ENCODE measurements around the gene PDGFA.
"Not testable (repeated sequence)": the region's sequence is repeated elsewhere in the genome, so short reads cannot be mapped to it uniquely, and the experiment has no call there.

The PDGFA gene

GRCh38 chr7:552868-553635 is 33.4 kb upstream of the PDGFA start:
- DNase-seq (ENCODE audit: insufficient read length, low spot score) = no peak
- no peak for FAIRE-seq

- DNase-seq (ENCODE audit: insufficient read length, low spot score); FAIRE-seq: not testable (repeated sequence)
These were observed 32.7 kb upstream of the PDGFA start for GRCh38 chr7:552151-552867.

- not testable (repeated sequence) for DNase-seq (ENCODE audit: insufficient read length, low spot score); FAIRE-seq
These were observed 31.9 kb upstream of the PDGFA start for GRCh38 chr7:551615-551970.

- FAIRE-seq (peak; percentile 16), DNase-seq (ENCODE audit: insufficient read length, low spot score) (no peak)
These were observed 31.4 kb upstream of the PDGFA start for GRCh38 chr7:550881-551614.

GRCh38 chr7:549891-550625 is 30.4 kb upstream of the PDGFA start:
- DNase-seq (ENCODE audit: insufficient read length, low spot score) (no peak), FAIRE-seq (no peak)

- FAIRE-seq (no peak), DNase-seq (ENCODE audit: insufficient read length, low spot score) (no peak)
These were observed 29.6 kb upstream of the PDGFA start for GRCh38 chr7:549066-549890.

GRCh38 chr7:548401-548800 is 28.8 kb upstream of the PDGFA start:
- no peak for DNase-seq (ENCODE audit: insufficient read length, low spot score)
- FAIRE-seq = no peak

GRCh38 chr7:545470-545869 is 25.8 kb upstream of the PDGFA start:
- FAIRE-seq (peak; percentile 66), DNase-seq (ENCODE audit: insufficient read length, low spot score) (no peak)

GRCh38 chr7:544338-545221 is 24.9 kb upstream of the PDGFA start:
- FAIRE-seq (no peak), DNase-seq (ENCODE audit: insufficient read length, low spot score) (no peak)

- DNase-seq (ENCODE audit: insufficient read length, low spot score) = no peak
- FAIRE-seq = no peak
These were observed 24.1 kb upstream of the PDGFA start for GRCh38 chr7:543501-544337.

- peak; percentile 93 for DNase-seq (ENCODE audit: insufficient read length, low spot score)
- FAIRE-seq = peak; percentile 91
These were observed 23.3 kb upstream of the PDGFA start for GRCh38 chr7:542713-543500.

- DNase-seq (ENCODE audit: insufficient read length, low spot score) = no peak
- peak; percentile 94 for FAIRE-seq
These were observed 22.6 kb upstream of the PDGFA start for GRCh38 chr7:542131-542712.

- FAIRE-seq (no peak), DNase-seq (ENCODE audit: insufficient read length, low spot score) (no peak)
These were observed 22.0 kb upstream of the PDGFA start for GRCh38 chr7:541661-542060.

GRCh38 chr7:540997-541396 is 21.4 kb upstream of the PDGFA start:
- peak; percentile 69 for FAIRE-seq
- no peak for DNase-seq (ENCODE audit: insufficient read length, low spot score)

GRCh38 chr7:540579-540978 is 20.9 kb upstream of the PDGFA start:
- FAIRE-seq (peak; percentile 49), DNase-seq (ENCODE audit: insufficient read length, low spot score) (no peak)

GRCh38 chr7:539731-540411 is 20.2 kb upstream of the PDGFA start:
- peak; percentile 98 for DNase-seq (ENCODE audit: insufficient read length, low spot score)
- FAIRE-seq = peak; percentile 95

Data from HTR-8/SVneo (cell line).